ENCODE measurements around the gene ZCCHC8.

- TF ChIP-seq CTCF (IDR thresholded peaks at IDR 0.05; ENCODE audit: extremely low read depth in 1 of 2, insufficient read depth in 1 of 2, low read depth in 1 of 2, low read length in 2 of 2) (no peak), POLR2A (IDR thresholded peaks at IDR 0.05; ENCODE audit: low read depth, low read length) (peak; percentile 46), FOS (IDR thresholded peaks at IDR 0.05; ENCODE audit: borderline replicate concordance, insufficient read depth, low read length) (no peak), POLR2AphosphoS5 (IDR thresholded peaks at IDR 0.05; ENCODE audit: insufficient read depth, low read depth, low read length) (no peak), MAX (IDR thresholded peaks at IDR 0.05; ENCODE audit: insufficient read depth, insufficient read length) (no peak), EZH2 (IDR thresholded peaks at IDR 0.05; ENCODE audit: borderline replicate concordance, low read depth, low read length, severe bottlenecking) (no peak)
Measured at GRCh38 chr12:122527478-122527944, 26.8 kb upstream of the ZCCHC8 start.
